GM19043 (cell line): ENCODE data around the gene SLC1A2.

ENCODE experiments used
- ATAC-seq: cut with Tn5 transposase; IDR thresholded peaks from one replicate; pipeline ENCODE4 v1.9.1; 2021; ENCODE audit warnings: low read depth; ENCODE audit not compliant: unreplicated experiment

Gene SLC1A2

DNA sequence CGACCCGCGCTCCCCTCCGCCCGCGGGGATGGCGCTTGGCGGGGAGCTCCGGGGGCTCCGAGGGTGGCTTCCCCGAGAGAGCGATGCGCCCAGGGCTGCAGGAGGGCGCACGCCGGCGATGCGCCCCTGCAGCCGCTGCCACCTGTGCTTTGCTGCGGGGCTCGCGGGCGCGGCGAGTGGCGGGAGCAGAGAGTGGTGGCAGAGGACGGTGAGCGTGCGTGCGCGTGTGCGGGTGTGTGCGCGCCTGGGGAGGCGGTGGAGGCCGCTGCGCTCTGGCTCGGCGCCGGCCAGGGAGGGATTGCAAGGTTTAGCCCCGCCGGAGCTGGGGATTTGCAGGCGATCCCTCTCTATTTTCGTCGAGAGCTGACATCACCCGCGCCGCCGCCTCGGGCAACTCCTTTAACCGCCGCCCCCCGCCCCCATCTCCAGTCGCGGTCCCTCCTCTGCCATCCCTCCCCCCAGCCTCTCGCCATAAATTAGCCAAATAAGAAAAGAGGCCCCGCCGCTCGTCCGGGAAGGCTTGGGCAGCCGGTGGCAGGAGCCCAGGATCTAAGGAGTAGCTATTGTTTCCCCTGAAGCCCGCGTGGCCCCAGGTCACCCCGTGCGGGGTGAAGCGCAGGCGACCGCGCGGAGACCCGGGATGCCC lies at the start of gene SLC1A2:
SLC1A2 (minus strand) TSS at position 375 of the 646 bp plus-strand sequence. CDS start 592 bp downstream, outside the sequence.
- ATAC-seq = no peak

DNA sequence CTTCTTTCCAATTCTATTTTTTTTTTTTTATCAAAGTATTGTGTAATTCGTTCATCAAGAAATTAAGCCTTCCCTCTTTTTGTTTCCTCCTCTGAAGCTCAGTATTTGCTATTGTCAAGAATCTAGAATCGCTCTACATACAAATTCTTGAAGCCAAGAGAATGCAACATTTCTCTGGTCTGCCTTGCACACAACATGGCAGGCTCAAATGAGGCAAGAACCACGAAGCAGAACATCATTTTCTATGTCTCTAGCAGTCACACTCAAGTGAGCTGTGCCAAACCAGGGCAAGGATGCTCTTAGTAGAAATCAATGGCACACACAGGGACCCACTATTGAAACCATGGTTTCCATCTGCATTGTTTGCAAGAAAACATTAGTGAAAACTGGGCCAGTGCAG lies 46.7 kb upstream of the SLC1A2 start:
- no peak for ATAC-seq

DNA sequence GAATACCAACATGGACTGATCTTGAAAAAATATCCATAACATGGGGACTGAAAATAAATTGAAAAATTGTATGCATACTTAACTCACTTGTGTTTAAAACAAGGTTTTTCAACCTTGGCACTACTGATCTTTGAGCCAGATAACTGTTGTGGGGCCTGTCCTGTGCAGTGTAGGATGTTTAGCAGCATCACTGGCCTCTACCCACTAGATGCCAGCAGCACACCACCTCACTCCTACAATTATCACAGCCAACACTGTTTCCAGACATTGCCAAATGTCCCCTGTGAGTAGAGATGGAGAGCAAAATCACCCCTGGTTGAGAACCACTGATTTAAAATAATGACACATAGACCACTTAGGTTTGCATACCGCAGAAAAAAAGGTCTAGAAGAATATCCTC lies 45.0 kb upstream of the SLC1A2 start:
- no peak for ATAC-seq

DNA sequence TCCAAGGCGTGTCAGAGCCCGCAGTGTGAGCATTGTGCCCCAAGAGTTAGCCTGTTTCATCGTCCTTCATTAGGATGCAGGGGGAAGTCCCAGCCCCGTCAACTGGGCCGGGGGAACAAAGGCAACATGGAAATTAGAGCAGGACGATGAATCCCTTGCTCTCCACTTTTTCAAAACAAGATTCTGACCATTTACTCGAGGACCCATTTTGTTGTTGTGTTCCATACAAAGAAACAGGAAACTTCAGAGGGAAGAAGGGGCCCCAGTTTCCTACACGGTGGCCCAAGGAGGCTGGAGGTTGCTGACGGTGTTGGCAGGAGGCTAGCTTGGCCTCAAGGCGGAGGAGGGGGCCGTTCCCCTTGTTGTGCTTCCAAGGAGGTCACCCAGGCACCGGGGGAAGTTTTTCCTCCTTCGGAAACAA lies 44.0 kb upstream of the SLC1A2 start:
- no peak for ATAC-seq

DNA sequence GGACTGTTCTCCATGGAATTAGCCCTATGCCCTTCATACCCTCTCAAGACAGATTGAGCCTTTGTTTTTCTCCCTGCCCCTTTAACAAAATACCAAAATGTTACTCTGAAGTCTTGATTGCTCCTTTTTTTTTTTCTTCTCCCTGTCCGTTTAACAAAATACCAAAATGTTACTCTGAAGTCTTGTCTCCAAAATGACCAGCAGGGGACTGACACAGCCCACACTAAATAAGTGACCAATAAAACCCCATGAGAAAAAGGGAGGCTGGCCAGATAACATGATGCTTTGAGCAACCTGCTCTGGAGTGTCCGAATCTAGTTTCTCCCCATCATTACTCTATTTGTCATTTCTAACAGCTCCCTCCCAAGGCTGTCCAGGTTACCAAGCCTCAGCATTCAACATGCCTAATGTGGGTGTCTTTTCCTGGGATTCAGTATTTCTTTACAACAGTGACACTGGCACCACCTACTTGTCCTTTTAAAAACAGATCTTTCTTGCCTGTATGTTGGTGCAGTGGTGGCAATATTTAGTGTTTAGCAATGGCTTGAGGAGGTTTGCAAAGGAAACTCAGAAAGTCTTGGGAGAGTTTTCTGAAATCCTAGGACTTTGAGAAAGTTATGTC lies 42.7 kb upstream of the SLC1A2 start:
- no peak for ATAC-seq

DNA sequence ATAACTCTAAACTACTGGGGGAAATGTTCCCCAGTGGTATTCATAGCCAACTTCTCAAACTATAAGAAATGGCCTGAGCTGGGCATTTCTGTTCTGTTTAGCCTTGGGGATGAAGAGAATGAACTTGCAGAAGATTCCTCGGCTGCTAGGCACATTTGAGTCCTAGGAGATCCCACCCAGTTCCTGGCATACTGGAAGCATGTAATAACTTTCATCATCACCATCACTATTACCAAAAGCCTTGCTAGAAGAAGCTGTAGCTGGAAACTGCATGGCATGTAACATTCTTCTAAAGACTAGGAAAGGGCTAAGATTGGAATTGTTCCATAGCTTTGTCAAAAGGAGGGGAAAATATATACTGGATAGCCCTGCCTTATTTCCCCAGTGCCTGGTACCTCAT lies 40.1 kb upstream of the SLC1A2 start:
- no peak for ATAC-seq

DNA sequence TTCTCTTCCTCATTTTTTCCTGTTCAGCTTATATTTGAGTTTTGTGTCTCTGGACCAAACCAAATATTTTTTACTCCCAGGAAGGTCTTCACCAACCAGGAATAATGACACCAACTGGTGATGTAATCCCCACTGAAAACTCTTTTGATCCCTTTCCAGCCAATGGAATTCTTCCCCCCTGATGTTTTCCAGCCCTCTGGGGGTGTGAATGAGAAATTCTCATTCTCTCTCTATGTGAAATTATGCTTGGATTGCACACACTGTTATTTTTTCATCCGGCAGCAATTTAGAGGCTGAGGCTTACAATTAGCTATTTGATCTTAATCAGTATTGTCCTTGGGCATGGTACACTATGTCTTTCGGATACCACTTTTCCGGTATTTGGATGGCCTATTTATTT lies 39.5 kb upstream of the SLC1A2 start:
- no peak for ATAC-seq

DNA sequence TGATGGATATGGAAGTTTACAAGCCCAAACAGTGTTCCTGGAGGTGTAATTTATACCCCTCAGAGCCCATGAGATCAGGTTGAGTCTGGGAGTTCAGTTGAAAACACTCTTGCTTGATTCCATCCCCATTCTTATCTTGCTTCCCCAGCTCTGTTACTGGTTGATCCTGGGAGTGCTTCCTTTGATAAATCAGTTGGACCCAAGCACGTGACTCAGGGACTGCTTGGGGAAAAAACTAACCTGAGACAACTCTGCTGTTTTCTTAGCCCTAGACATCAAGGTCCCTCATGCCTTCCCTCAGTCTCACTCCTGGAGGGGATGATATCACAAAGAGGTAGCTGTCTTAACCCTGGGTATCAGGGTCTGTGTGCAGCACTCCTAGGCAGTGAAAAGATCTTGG lies 35.0 kb upstream of the SLC1A2 start:
- ATAC-seq = no peak

DNA sequence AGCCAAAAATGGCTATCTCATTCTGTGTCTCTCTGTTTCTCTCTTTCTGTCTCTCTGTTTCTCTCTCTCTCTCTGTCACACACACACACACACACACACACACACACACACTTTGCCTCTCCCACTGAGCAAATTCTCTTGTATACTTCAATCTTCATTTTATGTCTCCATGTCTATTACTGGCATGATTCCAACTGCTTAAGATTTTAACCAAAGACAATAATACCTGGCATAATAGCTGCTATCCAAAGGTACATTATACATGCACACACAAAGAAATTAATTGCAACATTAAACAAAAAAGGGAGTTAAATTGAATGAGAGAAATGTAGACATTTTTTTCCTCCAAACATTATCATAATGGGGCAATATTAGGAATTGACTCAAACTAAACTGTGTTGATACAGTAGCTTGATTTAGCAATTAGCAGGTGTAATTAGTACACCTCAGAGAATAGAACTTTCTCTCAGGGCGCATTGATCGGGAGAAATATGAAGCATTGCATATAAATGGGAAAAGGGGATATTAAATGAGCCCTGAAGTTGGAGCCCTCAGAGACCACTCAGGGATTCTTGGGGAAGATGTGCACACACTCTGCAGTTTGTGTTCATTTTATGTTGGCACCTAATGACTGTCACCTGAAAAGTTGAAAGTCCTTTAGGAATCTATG lies 17.4 kb upstream of the SLC1A2 start:
- no peak for ATAC-seq

DNA sequence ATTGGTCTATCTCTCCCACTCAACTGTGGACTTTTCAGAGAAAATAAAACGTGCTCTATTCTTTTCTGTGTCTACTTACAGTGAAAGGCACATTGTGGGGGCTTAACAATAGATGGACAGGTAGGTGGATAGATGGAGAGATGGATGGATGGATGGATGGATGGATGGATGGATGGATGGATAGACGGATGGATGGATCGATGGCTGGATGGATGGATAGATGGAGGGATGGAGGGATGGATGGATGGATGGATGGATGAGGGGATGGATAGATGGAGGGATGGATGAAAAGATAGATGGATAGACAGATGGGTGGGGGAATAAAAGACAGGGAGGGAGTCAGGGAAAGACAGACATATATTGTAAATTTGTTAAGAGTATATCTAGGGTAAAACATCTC lies 14.2 kb upstream of the SLC1A2 start:
- no peak for ATAC-seq

DNA sequence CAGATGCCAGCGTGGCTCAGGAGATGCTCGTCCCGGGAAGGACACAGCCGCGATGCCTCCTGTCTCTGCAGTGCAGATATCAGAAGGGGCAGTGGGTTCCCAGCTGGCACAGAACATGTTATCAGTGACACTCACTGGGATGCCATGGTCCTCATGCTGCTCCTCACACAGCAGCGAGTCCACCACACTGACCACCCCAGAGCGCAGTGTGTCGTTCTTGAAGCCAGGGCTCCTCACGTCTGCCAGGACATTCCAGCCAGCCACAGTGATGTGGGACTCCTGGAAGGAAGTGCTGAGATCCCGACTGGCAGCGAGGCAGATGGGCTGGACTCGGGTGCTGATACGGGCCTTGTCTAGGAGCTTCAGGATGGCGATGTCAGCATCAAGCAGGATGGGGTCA lies 13.1 kb upstream of the SLC1A2 start:
- ATAC-seq = no peak

DNA sequence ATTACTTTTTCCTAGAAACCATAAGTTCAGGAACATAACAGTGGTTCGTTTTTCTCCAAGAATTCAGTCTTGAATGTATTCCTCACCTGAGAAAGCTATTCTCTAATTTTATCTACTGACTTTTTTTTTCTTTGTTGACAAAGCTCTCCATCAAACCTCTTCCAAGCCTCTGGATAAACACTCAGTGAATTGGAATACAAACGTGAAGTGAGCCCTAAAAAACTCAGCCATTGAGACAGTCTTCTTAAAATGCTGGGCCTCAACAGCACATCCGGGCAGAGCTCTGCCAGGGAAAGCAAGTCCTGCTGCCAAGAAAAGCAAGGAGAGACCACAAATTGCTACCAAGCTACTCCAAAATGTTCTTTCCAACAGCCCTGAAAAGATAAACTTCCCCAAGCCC lies 7.7 kb upstream of the SLC1A2 start:
- ATAC-seq = no peak

DNA sequence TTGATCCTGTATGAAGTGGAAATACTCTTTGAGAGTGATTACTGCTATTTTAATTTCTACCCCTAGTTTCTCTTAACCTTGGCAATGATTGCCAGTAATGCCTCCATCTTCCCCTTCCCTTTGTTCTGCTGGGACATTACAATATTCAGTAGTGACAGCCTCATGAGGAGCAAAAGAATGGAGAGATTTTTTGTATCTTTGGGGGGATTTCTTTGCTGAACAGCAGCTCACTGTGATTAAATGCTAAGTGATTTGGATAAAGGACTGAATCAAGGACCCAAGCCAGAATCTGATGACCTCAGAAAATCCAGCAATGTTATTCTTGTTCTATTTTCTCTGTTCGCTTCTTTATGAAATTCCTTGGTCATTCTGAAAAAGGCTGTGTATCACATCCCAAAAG lies 7.0 kb upstream of the SLC1A2 start:
- ATAC-seq = no peak

DNA sequence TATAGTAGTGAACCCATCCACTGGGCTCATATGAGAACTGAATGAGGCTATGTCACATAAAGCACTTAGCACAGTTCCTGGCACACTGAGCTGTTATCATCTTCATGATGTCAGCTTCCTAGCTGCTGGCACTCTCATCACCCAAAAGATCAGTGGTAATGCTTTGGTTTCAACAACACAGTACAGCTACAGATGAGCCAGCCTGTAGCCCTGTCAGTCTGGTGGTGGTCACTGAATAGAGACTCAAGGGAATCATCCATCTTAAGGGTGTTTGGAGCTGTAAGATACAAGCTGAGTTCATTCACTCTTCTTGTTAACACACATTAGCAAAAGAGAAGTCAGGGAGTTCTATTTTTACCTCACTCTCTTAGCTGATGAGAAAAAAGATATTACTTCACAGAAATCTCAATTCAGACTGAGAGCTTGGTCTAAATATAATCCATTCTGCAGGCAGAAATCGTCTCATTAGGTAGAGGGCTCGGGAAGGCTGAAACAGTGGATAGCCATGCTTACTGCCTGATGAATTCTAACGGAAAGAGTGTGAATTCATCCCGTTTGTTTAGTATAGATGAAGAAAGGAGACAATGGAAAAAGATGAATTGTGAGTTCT lies 6.3 kb upstream of the SLC1A2 start:
- no peak for ATAC-seq

DNA sequence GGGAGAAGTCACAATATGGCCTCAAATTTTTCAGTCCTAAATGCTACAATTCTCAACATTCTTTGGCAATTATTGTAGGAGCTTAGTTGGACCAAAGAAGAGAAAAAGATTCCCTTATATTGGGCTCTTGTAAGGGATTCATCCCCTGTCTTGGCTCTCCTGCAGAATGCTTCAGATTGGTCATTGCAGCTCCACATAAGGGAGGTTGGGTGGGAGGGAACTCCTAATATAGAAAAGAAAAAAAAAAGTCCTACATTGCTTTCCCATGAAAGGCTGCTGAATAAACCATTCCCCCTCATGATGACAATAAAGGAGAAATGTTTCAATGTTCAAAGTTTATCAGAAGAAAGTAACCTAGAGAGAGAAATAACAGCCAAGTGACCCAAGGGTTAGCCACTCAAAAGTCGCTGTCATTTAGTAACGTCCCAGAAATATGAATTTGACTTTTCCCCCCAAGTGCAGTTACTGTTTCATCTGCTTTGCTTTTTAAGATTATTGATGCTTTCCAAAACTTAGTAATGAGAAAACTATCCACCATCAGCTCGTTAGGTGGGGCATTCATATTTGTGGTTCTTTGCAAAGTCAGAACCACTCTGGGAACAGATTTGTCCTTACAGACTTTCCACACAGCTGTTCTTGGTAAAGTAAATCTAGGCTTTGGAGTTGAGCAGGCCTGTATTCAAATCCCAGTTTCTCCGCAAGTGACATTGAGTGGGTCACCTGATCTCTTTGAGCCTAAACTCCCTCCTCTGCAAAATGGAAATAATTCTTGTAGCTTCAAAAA lies 5.0 kb upstream of the SLC1A2 start:
- no peak for ATAC-seq

DNA sequence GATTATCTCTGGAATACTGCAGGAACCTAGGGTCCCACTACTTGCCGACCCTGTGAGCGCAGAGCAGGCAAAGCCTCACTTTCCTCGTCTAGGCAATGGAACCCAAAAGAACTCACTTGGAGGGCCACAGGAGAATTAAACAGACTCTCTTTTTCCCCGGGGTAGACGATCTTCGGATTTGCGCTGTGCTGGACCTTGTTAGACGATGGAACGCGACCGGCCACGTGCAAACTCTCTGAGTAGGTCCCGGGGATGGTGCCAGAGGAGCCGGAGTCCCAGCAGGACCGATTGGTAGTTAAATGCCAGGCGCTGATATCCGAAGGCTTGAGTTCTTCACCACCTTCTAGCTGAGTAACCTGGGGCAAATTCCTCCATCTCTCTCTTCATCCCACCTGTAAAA lies 1.0 kb upstream of the SLC1A2 start:
- no peak for ATAC-seq

DNA sequence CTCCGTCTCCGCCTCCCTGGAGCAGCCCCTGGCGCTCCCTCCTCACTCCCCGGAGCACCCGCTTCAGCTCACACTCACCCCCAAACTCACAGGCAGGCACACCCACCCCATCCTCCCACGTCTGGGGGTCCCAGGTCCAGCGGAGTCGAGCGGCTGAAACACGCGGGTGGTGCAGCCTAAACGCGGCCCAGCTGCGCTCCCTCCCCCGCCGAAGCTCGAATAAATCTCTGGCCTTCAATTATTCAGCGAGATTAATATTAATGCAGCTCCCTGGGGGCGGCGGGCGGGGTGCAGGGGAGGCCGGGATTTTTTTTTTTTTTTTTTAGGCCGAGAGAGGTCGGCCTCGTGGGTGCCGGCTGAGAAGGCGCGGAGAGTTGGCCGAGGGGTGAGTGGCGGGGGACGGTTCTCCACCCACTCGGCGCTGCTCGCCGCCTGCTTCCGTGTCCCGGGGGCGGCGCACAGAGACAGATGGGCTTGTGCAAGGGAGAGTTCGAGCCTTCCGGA lies 524 bp upstream of the SLC1A2 start:
- ATAC-seq = no peak

DNA sequence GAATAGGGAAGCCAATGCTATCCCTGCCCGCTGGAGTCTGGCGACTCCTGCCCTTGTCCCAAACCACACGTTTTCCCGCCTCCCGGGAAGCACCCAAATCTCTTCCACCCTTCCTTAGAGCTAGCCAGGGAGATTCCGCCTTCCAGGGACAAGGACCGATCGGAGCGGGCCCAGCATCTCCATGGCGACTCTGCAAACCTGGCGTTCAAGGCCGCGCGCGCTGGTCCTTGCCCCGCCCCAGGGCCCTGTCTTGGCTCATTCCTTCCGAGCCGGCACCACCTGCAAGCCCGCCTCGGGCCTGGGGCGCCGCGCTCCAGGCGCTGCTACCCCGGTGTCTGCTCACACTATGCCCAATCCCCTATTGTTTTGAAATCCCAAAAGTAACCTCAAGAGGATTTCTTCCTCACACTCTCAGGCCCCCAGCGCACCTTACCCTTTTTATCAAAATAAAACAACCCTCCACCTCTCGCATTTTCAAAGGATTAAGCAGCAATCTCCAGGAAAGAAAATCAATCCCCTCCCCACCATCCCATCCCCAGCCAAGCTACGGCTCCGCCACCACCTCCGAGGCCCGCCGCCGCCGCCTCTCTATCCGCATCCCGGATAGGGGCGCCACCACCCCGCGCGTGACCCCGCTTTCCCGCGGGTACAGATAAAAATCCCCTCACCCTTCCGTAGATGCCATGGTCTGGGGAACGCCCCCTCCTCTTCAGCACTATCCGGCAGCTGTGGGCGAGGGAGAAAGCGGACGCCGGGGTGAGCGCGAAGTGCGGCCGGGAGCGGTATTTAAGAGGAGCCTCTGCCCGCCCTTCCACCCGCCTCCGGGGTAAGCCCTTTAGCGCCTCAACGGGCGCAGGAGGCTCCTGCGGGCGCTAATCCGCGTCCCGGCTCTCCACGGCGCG lies 825 bp downstream of the SLC1A2 start:
- no peak for ATAC-seq

DNA sequence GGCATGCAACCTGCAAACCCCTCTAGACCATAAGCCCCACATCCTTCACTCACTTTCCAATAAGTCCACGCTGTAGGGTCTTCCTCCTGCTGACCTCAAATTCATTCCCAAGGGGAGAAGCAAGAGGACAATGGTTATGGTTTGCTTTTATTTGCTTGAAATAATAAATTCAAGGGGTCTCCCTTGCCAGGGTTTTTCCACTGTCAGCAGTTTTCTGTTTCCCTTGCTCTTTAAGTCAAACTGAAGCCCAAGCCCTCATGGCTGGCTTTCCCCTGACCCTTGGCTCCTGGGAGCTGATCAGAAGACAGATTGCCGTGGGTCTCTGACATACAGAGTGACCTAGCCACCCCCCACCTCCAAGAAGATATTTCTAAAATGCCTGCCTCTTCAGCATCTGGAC lies 3.9 kb downstream of the SLC1A2 start:
- ATAC-seq = no peak

DNA sequence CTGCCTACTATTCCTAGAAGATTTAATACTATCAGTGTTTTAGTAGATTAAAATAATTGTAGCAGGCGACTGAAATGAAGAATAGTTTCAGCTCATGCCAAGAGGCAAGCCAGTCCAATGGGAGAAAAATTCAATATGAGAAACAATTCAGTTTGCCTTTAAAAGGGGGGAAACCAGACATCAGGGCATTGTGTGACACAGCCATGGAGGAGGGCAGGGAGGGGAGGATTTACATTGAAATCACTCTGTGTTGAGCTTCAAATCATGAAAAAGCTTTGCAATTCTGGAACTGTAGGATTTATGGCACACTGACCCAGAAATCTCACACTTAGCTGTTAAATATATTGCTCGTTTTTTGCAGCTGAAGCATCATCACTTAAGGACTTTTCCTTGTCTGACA lies 4.6 kb downstream of the SLC1A2 start:
- no peak for ATAC-seq
